Kidney (tissue), 14 donors: Measurements from ENCODE around the gene OR51M1. TPM values are rescaled to one million over a fixed set of nuclear protein-coding genes. Genes with fewer than 3 reads are reported as not detected.

Source experiments
- DNase-seq, 5 donors: peaks; one replicate each; pipeline ENCODE4 v3.0.0-alpha.2; 2013 to 2020
- FAIRE-seq: peaks from 2 replicates; lab custom pipeline; 2012; peaks lifted over from hg19 to GRCh38; lab: Jason Lieb, UNC
- H3K27ac ChIP-seq, 2 donors: one replicate each; pipeline ENCODE4 v1.7.0; 2013; ENCODE audit warnings: low read depth in 2 of 2, low read length in 2 of 2, inconsistent platforms in 1 of 2
- H3K27me3 ChIP-seq: one replicate; pipeline ENCODE4 v1.7.1; 2013; ENCODE audit warnings: low read length, inconsistent platforms; ENCODE audit not compliant: control insufficient read depth, insufficient read depth
- H3K36me3 ChIP-seq, 3 donors: one replicate each; pipeline versions ENCODE4 v1.7.0 to v1.7.1; 2013; ENCODE audit warnings: low read length in 3 of 3, control low read depth in 1 of 3, inconsistent platforms in 1 of 3; ENCODE audit not compliant: insufficient read depth in 3 of 3, control insufficient read depth in 2 of 3
- H3K4me1 ChIP-seq, 3 donors: one replicate each; pipeline versions ENCODE4 v1.7.0 to v1.7.1; 2013; ENCODE audit warnings: low read length in 3 of 3, inconsistent platforms in 1 of 3, low read depth in 1 of 3; ENCODE audit not compliant: control insufficient read depth in 2 of 3, insufficient read depth in 2 of 3
- H3K4me3 ChIP-seq, 3 donors: one replicate each; pipeline versions ENCODE4 v1.7.0 to v1.8.1; 2013; ENCODE audit warnings: low read length in 3 of 3, control low read depth in 1 of 3, inconsistent platforms in 1 of 3
- H3K9ac ChIP-seq, 3 donors: one replicate each; pipeline versions ENCODE4 v1.7.0 to v1.7.1; 2013; ENCODE audit warnings: low read length in 3 of 3, control low read depth in 1 of 3, inconsistent platforms in 1 of 3
- H3K9me3 ChIP-seq, 3 donors: one replicate each; pipeline versions ENCODE4 v1.7.0 to v1.7.1; 2013; ENCODE audit warnings: low read length in 3 of 3, control low read depth in 1 of 3, inconsistent platforms in 1 of 3; ENCODE audit not compliant: control insufficient read depth in 2 of 3, insufficient read depth in 1 of 3
- CTCF ChIP-seq: IDR thresholded peaks from 3 replicates; pipeline ENCODE4 v1.5.1; 2012; ENCODE audit warnings: mild to moderate bottlenecking, moderate library complexity, borderline replicate concordance; ENCODE audit not compliant: insufficient read depth; ENCODE audit errors: extremely low read depth
- intact Hi-C: fragments of 100-400 bp; cut with DNase I; formaldehyde crosslinking; loops from one replicate; pipeline ENCODE4 v1.11.1; 2022
- polyA plus RNA-seq: library from polyadenylated mRNA; stranded (reverse); fragments of 350-450 nt; fragmentation: Illumina TruSeq; extraction: RNeasy Lipid Tissue Mini Kit (QIAGEN cat#74804); gene quantifications from one replicate; pipeline ENCODE4 v1.2.3, GENCODE V29; 2014; ENCODE audit warnings: low read depth, low replicate concordance; ENCODE audit not compliant: insufficient read depth
- total RNA-seq: library from RNA; stranded (reverse); fragmentation: NEBNext Ultra II Directional; extraction: Animal tissue kit (Norgen Biotek cat#: 25700); gene quantifications from one replicate; pipeline ENCODE4 v1.2.1, GENCODE V29; 2021
- donor health status: control.
- donor health status: control.
- donor health status: control.
- donor health status: control.
- donor health status: control.
- donor health status: DM: yes; HTN: yes; CAD: no.
- donor health status: Normal renal cell carcinoma (clear cell type).

Gene OR51M1
- total and polyA plus RNA-seq, 2 donors from 2014 or later = not detected

GRCh38 chr11:5423131-5423530 lies 39.5 kb downstream of the OR51M1 start:
- intact Hi-C loops = no loop called here
- no peak for TF ChIP-seq CTCF
- no peak for FAIRE-seq

GRCh38 chr11:5441414-5441813 lies 57.8 kb downstream of the OR51M1 start, which contains the start of gene OR51I1:
Gene OR51I1, minus strand, starts transcription at chr11:5441514. Its CDS starts 0 bp downstream, at chr11:5441514.
- H3K27me3 ChIP-seq = no peaks in the 10 kb centered on the region
- H3K27ac ChIP-seq = no peak within 1 kb of the TSS
- no peaks in the 10 kb centered on the region for H3K4me1 ChIP-seq
- TF ChIP-seq CTCF = no peak
- no peak within 1 kb of the TSS for H3K9ac ChIP-seq
- no peak for DNase-seq
- intact Hi-C loops = no loop called here
- H3K36me3 ChIP-seq = no peaks in the 10 kb centered on the region
- H3K9me3 ChIP-seq = no peaks in the 10 kb centered on the region
- H3K4me3 ChIP-seq = no peak within 1 kb of the TSS
- no peak for FAIRE-seq

More at GRCh38 chr11:5423131-5423530, 39.5 kb downstream of the OR51M1 start:
- H3K27me3 ChIP-seq = no peaks in the 10 kb centered on the region
- DNase-seq = no peak
- H3K4me1 ChIP-seq = no peaks in the 10 kb centered on the region
- H3K36me3 ChIP-seq = no peaks in the 10 kb centered on the region
- H3K9ac ChIP-seq = no peak overlapping the region
- H3K4me3 ChIP-seq = no peak overlapping the region
- no peak overlapping the region for H3K27ac ChIP-seq
- no peaks in the 10 kb centered on the region for H3K9me3 ChIP-seq

Other genes starting within 250 kb of the OR51M1 start
- not detected for gene OR52A5, start 245.5 kb upstream of the OR51M1 start, total RNA-seq
- not detected for gene OR52A5, start 245.5 kb upstream of the OR51M1 start, polyA plus RNA-seq
- gene OR52A1, start 229.1 kb upstream of the OR51M1 start, total RNA-seq = not detected
- not detected for gene OR52A1, start 229.1 kb upstream of the OR51M1 start, polyA plus RNA-seq
- gene OR51V1, start 183.1 kb upstream of the OR51M1 start, total RNA-seq = not detected
- gene OR51V1, start 183.1 kb upstream of the OR51M1 start, polyA plus RNA-seq = not detected
- 59.9 TPM for gene HBB, start 156.7 kb upstream of the OR51M1 start, total RNA-seq
- 10.9 TPM for gene HBB, start 156.7 kb upstream of the OR51M1 start, polyA plus RNA-seq
- gene HBD, start 149.3 kb upstream of the OR51M1 start, total RNA-seq = 1.3 TPM
- gene HBD, start 149.3 kb upstream of the OR51M1 start, polyA plus RNA-seq = 5.6 TPM
- gene HBG1, start 134.0 kb upstream of the OR51M1 start, total RNA-seq = not detected
- gene HBG1, start 134.0 kb upstream of the OR51M1 start, polyA plus RNA-seq = not detected
- gene HBG2, start 129.0 kb upstream of the OR51M1 start, total RNA-seq = not detected
- not detected for gene HBG2, start 129.0 kb upstream of the OR51M1 start, polyA plus RNA-seq
- gene HBE1, start 113.9 kb upstream of the OR51M1 start, total RNA-seq = not detected
- not detected for gene HBE1, start 113.9 kb upstream of the OR51M1 start, polyA plus RNA-seq
- not detected for gene OR51B4, start 81.9 kb upstream of the OR51M1 start, total RNA-seq
- not detected for gene OR51B4, start 81.9 kb upstream of the OR51M1 start, polyA plus RNA-seq
- gene OR51B2, start 59.5 kb upstream of the OR51M1 start, total RNA-seq = not detected
- gene OR51B2, start 59.5 kb upstream of the OR51M1 start, polyA plus RNA-seq = not detected
- gene OR51B5, start 40.3 kb upstream of the OR51M1 start, total RNA-seq = not detected
- not detected for gene OR51B5, start 40.3 kb upstream of the OR51M1 start, polyA plus RNA-seq
- not detected for gene OR51B6, start 32.3 kb upstream of the OR51M1 start, total RNA-seq
- gene OR51B6, start 32.3 kb upstream of the OR51M1 start, polyA plus RNA-seq = not detected
- not detected for gene OR51Q1, start 38.3 kb downstream of the OR51M1 start, total RNA-seq
- not detected for gene OR51Q1, start 38.3 kb downstream of the OR51M1 start, polyA plus RNA-seq
- gene OR51I1, start 57.7 kb downstream of the OR51M1 start, total RNA-seq = 0.35 TPM
- gene OR51I1, start 57.7 kb downstream of the OR51M1 start, polyA plus RNA-seq = not detected
- gene OR51I2, start 65.5 kb downstream of the OR51M1 start, total RNA-seq = not detected
- not detected for gene OR51I2, start 65.5 kb downstream of the OR51M1 start, polyA plus RNA-seq
- not detected for gene OR52D1, start 104.9 kb downstream of the OR51M1 start, total RNA-seq
- gene OR52D1, start 104.9 kb downstream of the OR51M1 start, polyA plus RNA-seq = not detected
- 0.35 TPM for gene UBQLN3, start 126.1 kb downstream of the OR51M1 start, total RNA-seq
- gene UBQLN3, start 126.1 kb downstream of the OR51M1 start, polyA plus RNA-seq = not detected
- gene UBQLNL, start 132.9 kb downstream of the OR51M1 start, total RNA-seq = 0.69 TPM
- 0.32 TPM for gene UBQLNL, start 132.9 kb downstream of the OR51M1 start, polyA plus RNA-seq
- gene OR52H1, start 164.7 kb downstream of the OR51M1 start, total RNA-seq = 0.57 TPM
- not detected for gene OR52H1, start 164.7 kb downstream of the OR51M1 start, polyA plus RNA-seq
- gene OR52B6, start 197.1 kb downstream of the OR51M1 start, total RNA-seq = not detected
- gene OR52B6, start 197.1 kb downstream of the OR51M1 start, polyA plus RNA-seq = not detected
- gene TRIM6, start 212.8 kb downstream of the OR51M1 start, total RNA-seq = 6.5 TPM
- gene TRIM6, start 212.8 kb downstream of the OR51M1 start, polyA plus RNA-seq = 7.4 TPM
- gene TRIM34, start 241.2 kb downstream of the OR51M1 start, total RNA-seq = 6.7 TPM
- gene TRIM34, start 241.2 kb downstream of the OR51M1 start, polyA plus RNA-seq = 5.9 TPM